ENCODE measurements around the gene CLRN3. TPM values are rescaled to one million over a fixed set of nuclear protein-coding genes. Genes with fewer than 3 reads are reported as not detected.

CLRN3 gene
- total and polyA plus RNA-seq, 4 donors = 0.10 to 0.12 TPM; not detected in 2

GRCh38 chr10:127899766-127900387, 7.1 kb upstream of the CLRN3 start:
- peak; percentile 47 for ATAC-seq (ENCODE audit: insufficient read depth, low FRiP score)
- Histone ChIP-seq H3K9me3 (ENCODE audit: control insufficient read depth in 4 of 4, insufficient read depth in 3 of 4, low read length in 3 of 4) (no peaks in the 10 kb centered on the region), H3K27me3 (ENCODE audit: control insufficient read depth in 3 of 3, insufficient read depth in 3 of 3, low read length in 2 of 3) (no peaks in the 10 kb centered on the region), H3K9ac (ENCODE audit: insufficient read depth in 1 of 2, low read length in 2 of 2) (no peak overlapping the region), H3K4me1 (ENCODE audit: control insufficient read depth in 5 of 5, insufficient read depth in 5 of 5, low read length in 5 of 5) (no peaks in the 10 kb centered on the region), H3K36me3 (ENCODE audit: control insufficient read depth in 4 of 4, insufficient read depth in 4 of 4, low read length in 4 of 4) (no peaks in the 10 kb centered on the region), H3K4me3 (no peak overlapping the region), H3K27ac (ENCODE audit: low read depth in 1 of 2, low read length in 1 of 2) (no peak overlapping the region)
- TF ChIP-seq CTCF (IDR thresholded peaks at IDR 0.05; ENCODE audit: control extremely low read depth, extremely low read depth) = no peak
- WGBS, 2 donors = 58% methylated on average over 3 of the region's 3 CpGs
- no peak for DNase-seq

- WGBS, 2 donors = 88 to 93% methylated on average over 2 of the region's 2 CpGs
- no peak for ATAC-seq (ENCODE audit: insufficient read depth, low FRiP score)
- H3K4me3 ChIP-seq = no peak overlapping the region
These were observed 4.4 kb upstream of the CLRN3 start for GRCh38 chr10:127897177-127897576.

DNA sequence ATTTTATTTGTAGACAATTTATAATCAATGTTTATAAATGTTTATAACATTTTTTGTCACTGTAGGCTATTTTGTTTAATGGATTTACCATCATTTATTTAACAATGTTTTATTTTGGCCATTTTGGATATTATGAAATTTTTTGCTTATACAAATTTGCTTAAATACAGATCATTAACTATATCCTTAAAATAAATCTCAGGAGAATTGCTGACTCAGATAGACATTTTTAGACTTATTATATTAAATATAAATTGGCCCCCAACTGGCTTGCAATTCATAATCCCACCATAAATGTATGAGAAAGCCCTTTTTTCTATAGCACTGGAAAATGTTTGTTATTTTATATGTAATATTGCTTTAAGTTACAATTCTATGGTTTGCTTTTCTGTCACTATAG, 3.8 kb upstream of the CLRN3 start:
- no peak overlapping the region for H3K27ac ChIP-seq (ENCODE audit: low read depth in 1 of 2, low read length in 1 of 2)
- no peak overlapping the region for H3K9ac ChIP-seq (ENCODE audit: insufficient read depth in 1 of 2, low read length in 2 of 2)
- peaks cover 0 to 2% (median 0%) of the 10 kb centered on the region in 3 donors for H3K27me3 ChIP-seq (ENCODE audit: control insufficient read depth in 3 of 3, insufficient read depth in 3 of 3, low read length in 2 of 3)
- H3K4me1 ChIP-seq (ENCODE audit: control insufficient read depth in 5 of 5, insufficient read depth in 5 of 5, low read length in 5 of 5) = no peaks in the 10 kb centered on the region
- H3K9me3 ChIP-seq (ENCODE audit: control insufficient read depth in 4 of 4, insufficient read depth in 3 of 4, low read length in 3 of 4) = no peaks in the 10 kb centered on the region
- no peaks in the 10 kb centered on the region for H3K36me3 ChIP-seq (ENCODE audit: control insufficient read depth in 4 of 4, insufficient read depth in 4 of 4, low read length in 4 of 4)
- no peak overlapping the region for H3K4me3 ChIP-seq
- ATAC-seq (ENCODE audit: insufficient read depth, low FRiP score) (no peak), DNase-seq (no peak)
- no peak for TF ChIP-seq CTCF (IDR thresholded peaks at IDR 0.05; ENCODE audit: control extremely low read depth, extremely low read depth)

More at GRCh38 chr10:127897177-127897576, 4.4 kb upstream of the CLRN3 start:
- H3K36me3 ChIP-seq (ENCODE audit: control insufficient read depth in 4 of 4, insufficient read depth in 4 of 4, low read length in 4 of 4) = no peaks in the 10 kb centered on the region
- no peaks in the 10 kb centered on the region for H3K4me1 ChIP-seq (ENCODE audit: control insufficient read depth in 5 of 5, insufficient read depth in 5 of 5, low read length in 5 of 5)
- no peak overlapping the region for H3K9ac ChIP-seq (ENCODE audit: insufficient read depth in 1 of 2, low read length in 2 of 2)
- peaks cover 0 to under 1% (median 0%) of the 10 kb centered on the region in 3 donors for H3K27me3 ChIP-seq (ENCODE audit: control insufficient read depth in 3 of 3, insufficient read depth in 3 of 3, low read length in 2 of 3)
- no peak overlapping the region for H3K27ac ChIP-seq (ENCODE audit: low read depth in 1 of 2, low read length in 1 of 2)
- no peaks in the 10 kb centered on the region for H3K9me3 ChIP-seq (ENCODE audit: control insufficient read depth in 4 of 4, insufficient read depth in 3 of 4, low read length in 3 of 4)
- TF ChIP-seq CTCF (IDR thresholded peaks at IDR 0.05; ENCODE audit: control extremely low read depth, extremely low read depth) = no peak
- DNase-seq = no peak

GRCh38 chr10:127894146-127894545, 1.4 kb upstream of the CLRN3 start:
- H3K27ac ChIP-seq (ENCODE audit: low read depth in 1 of 2, low read length in 1 of 2) = no peak overlapping the region
- DNase-seq = no peak
- H3K27me3 ChIP-seq (ENCODE audit: control insufficient read depth in 3 of 3, insufficient read depth in 3 of 3, low read length in 2 of 3) = peaks cover 0 to 2% (median 0%) of the 10 kb centered on the region in 3 donors
- WGBS, 2 donors = 79 to 87% methylated on average over 1 of the region's 1 CpG
- H3K9ac ChIP-seq (ENCODE audit: insufficient read depth in 1 of 2, low read length in 2 of 2) = no peak overlapping the region
- H3K4me3 ChIP-seq = no peak overlapping the region
- no peaks in the 10 kb centered on the region for H3K9me3 ChIP-seq (ENCODE audit: control insufficient read depth in 4 of 4, insufficient read depth in 3 of 4, low read length in 3 of 4)
- TF ChIP-seq CTCF (IDR thresholded peaks at IDR 0.05; ENCODE audit: control extremely low read depth, extremely low read depth) = no peak
- H3K4me1 ChIP-seq (ENCODE audit: control insufficient read depth in 5 of 5, insufficient read depth in 5 of 5, low read length in 5 of 5) = peaks cover 0 to 1% (median 0%) of the 10 kb centered on the region in 5 donors
- no peak for ATAC-seq (ENCODE audit: insufficient read depth, low FRiP score)
- no peaks in the 10 kb centered on the region for H3K36me3 ChIP-seq (ENCODE audit: control insufficient read depth in 4 of 4, insufficient read depth in 4 of 4, low read length in 4 of 4)

Measured in lung (tissue), 12 donors.